Measurements from ENCODE around the gene CFAP61.

DNA sequence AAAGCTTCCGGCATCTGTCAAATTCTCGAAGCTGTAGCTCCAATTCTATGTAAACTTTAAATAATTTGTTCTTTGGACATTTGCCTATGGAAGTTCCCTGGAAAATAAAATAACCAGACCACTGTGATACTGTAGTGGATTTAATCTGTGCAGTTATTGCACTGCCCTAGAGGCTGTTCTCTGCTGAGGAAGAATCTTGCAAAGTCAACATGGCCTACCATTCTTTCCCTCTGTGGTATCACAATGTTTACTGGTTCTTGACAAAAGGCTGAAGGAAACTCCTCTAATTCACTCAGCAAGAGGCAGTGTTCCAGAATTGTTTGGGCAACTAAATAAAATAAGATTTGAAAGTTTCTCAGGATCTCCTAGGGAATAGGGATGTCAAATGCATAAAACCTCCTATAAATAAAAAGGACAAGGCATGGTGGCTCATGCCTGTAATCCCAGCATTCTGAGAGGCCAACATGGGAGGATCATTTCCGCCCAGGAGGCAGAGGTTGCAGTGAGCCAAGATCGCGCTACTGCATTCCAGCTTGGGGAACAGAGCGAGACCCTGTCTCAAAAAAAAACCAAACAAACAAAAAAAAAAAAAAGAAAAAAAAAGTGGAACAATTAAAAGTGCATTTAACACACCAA, 12.5 kb upstream of the CFAP61 start:
- TF ChIP-seq, protein P1, sequence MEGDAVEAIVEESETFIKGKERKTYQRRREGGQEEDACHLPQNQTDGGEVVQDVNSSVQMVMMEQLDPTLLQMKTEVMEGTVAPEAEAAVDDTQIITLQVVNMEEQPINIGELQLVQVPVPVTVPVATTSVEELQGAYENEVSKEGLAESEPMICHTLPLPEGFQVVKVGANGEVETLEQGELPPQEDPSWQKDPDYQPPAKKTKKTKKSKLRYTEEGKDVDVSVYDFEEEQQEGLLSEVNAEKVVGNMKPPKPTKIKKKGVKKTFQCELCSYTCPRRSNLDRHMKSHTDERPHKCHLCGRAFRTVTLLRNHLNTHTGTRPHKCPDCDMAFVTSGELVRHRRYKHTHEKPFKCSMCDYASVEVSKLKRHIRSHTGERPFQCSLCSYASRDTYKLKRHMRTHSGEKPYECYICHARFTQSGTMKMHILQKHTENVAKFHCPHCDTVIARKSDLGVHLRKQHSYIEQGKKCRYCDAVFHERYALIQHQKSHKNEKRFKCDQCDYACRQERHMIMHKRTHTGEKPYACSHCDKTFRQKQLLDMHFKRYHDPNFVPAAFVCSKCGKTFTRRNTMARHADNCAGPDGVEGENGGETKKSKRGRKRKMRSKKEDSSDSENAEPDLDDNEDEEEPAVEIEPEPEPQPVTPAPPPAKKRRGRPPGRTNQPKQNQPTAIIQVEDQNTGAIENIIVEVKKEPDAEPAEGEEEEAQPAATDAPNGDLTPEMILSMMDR (IDR thresholded peaks at IDR 0.05) = no peak
- no peak for TF ChIP-seq POLR2A (IDR thresholded peaks at IDR 0.05)

All from breast epithelium (tissue), 3 donors.